Limb (tissue), 2 donors: ENCODE results near the gene PSAPL1.

Experiments
- DNase-seq, 2 donors: peaks; one replicate each; pipeline ENCODE4 v3.0.0-alpha.2; 2016; ENCODE audit errors: extremely low spot score in 2 of 2

PSAPL1 gene

DNA sequence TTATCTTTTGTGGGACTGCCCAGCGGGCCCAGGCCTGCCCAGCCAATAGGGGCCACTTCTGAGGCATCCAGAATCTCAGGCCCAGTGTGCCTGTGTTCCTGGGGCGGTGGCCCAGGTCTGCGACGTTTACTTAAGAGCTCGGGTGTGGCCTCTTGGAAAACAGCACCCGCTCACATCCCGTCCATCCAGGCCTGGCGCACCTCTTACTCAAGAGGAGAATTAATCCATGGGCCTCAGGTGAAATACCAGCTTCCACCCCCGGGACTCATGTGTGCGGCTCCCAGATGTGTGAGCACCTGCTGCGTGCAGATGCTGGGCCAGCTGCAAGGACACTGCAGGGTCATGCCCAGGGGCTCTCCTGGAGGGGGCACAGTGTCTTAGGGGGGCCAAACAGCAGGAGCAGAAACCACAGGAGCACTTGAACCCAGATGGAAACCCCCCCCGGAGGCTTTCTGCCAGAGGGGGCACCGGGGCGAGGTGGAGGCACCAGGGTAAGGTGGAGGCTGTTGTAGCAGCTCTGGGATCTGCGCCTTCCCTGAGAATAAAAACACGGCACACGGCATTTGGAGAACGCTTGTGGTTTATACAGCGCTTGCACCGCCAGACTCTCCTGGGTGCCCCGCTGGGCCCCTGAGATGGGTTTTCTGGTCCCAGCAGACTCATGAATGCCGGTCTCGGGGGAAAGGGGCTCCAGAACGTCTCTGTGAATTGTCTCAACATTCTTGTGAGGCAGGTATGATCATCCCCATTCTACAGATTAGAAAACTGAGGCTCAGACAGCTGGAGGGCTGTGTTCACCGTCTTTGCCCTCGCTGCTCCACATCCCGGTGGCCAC is 2.8 kb downstream of the PSAPL1 start:
- no peak for DNase-seq

DNA sequence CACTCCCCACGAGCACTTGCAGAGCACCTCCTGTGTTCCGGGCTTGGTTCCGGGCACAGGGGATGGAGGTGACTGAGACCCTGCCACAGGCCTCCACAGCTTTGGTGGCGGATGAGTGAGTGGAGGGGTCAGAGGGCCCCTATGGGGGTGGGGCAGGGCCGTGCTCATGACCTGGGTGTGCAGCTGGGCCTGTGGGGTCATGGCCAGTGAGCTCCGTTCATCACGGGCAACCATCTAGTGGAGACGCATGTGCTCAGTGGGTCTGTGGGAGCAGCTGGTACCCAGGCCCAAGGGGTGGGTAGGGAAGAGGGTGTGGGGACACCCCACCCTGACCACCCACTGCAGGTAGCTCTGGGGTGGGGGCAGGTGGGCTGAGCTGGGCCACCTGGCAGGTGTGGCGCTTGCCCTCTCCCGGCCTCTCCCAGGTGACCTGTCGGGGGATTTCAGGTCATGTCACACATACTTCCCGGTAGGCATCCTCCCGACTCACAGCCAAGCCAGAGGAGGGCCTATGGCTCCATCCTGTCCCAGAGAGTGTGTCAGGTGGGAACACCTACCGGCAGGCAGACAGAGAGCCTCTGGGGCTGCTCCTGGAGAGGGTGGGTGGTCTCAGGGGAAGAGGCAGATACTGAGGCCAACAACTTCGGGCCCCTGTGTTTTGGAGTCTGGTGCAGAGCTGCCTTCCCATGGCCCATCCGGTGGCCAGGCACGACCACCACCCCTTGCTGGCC is 3.6 kb downstream of the PSAPL1 start:
- DNase-seq: no peak

DNA sequence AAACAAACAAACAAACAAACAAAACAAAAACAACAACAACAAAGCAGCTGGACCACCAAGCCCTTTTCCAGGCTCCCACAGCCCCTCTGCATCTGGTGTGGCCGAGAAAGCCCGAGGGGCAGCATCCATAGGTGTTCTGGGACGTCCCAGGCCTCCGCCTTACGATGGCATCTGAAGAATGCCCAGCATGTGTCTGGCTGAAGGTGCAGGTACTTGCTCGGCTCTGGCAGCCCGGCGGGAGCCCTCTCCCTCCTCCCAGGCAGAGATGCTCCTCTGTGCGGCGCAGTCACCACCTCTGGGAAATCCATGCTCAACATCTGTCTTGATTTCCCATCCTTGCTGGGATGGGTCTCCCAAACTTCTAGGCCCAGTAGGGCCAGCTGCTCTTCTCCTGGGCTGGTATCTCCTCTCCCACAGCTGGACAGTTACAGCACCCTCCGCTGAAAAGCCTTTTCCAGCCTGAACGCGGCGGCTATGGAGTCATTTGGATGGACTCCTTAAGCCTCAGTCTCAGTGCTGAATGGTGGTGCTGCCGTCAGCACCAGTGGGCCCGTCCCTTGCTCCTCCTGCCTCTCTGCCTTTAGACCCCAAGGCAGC is 4.3 kb downstream of the PSAPL1 start:
- no peak for DNase-seq

DNA sequence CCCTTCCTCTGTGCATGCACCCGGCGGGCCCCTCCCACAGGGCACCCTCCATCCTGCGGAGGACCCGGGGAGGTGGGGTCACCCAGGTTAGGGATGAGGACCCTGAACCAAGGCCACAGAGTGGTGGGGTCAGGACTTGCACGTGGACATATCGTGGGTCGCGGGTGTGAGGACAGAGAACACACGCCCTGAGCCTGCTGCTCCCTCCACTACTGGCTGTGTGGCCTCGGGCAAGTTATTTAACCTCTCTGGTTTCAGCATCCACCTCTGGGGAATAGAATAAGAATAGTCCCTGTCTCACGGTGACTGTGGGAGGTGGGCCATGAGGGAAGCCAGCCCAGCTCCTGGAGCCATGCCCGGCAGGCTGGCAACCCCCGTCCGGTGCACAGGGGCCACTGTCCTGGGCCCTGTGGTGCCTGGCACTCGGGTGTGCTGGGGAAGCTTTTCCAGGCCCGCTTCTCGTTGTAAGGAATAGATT is 5.1 kb downstream of the PSAPL1 start:
- peak in 1 of 2 donors; percentile 19 for DNase-seq

DNA sequence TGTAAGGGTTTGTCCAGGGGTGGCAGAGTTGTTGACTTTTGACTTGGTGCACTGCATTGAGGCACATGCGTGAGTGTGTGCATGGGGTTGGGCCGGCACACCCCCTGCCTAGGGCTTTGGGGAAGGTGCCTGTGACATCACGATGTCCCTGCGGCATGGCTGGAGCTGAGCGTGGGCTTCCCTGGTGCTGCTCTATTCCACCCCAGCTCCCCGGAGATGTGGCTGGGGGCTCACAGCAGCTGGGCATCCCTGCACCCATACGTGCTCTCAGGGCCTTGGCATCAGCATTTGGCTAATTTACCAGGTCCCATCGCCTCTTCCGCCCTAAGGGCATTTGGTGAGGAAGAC is 5.7 kb downstream of the PSAPL1 start:
- peak in 1 of 2 donors; percentile 10 for DNase-seq

DNA sequence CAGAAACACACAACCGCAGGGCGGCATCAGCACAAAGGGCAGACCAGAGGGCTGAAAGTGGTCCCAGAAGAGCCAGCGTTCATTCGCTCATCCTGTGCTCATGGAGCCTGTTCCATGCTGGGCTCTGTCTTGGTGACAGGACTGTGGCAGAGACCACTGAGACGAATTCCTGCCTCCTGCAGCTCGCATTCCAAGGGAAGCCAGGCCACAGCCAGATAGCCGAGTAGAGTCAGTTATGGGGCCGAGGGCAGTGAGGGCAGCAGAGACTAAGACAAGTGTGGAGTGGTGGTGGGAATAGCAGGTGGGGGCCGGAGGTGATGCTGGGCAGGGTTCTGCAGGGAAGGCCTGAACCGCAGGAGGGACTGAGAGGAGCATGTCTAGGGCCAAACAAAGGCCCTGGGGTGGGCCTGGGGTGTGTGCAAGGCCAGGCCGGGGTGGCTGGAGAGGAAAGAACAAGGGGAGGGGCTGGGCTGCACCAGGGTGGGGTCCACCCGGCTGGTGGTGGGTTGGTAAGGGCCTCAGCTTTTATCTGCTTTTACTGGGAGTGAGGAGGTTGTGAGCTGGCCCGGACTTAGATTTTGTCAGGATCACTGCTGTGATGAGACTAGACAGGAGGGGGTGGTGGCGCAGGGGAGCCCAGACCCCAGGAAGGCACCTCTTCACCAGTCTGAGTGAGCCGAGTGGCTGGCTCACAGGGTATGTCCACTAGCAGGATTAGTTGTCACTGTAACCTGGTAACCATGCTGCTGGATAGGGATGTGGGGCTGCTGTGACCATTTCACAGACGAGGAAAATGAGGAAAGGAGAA is 6.3 kb downstream of the PSAPL1 start:
- peak in 1 of 2 donors; percentile 27 for DNase-seq

DNA sequence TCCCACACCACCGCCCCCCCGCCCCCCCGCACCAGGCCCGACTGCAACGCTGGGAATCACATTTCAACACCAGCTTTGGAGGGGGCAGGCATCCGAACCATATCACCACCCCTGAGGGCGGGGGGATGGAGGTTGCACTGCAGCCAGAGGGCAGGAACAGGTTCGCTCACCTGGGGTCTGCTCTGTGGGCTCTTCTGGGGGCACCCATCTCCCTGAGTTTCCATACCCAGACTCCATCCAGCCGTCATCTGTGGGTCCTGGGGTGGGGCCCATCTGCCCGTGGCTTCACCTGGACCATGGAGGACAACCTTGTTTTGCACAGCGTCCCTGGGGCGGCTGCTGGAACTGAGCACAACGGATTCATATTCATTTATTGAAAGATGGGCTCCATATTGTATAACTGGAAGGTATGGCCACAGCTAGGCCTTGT is 6.9 kb downstream of the PSAPL1 start:
- peak in 1 of 2 donors; percentile 32 for DNase-seq

DNA sequence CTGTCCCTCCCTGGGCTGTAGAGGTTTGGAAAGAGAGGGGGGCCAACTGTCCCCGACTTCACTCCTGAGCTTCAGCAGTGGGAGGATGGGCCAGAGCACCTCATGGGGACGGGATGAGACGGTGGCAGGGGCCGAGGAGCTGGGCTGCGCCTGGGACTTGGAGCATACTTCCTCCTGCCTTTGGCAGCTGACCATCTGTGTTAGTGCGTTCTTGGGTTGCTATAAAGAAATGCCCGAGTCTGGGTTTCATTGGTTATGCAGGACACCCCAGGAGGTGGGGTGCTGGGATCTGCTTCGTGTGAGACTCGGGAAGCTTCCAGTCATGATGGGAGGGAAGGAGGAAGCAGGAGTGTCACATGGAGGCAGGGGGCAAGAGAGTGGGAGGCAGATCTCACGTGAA is 7.4 kb downstream of the PSAPL1 start:
- no peak for DNase-seq

DNA sequence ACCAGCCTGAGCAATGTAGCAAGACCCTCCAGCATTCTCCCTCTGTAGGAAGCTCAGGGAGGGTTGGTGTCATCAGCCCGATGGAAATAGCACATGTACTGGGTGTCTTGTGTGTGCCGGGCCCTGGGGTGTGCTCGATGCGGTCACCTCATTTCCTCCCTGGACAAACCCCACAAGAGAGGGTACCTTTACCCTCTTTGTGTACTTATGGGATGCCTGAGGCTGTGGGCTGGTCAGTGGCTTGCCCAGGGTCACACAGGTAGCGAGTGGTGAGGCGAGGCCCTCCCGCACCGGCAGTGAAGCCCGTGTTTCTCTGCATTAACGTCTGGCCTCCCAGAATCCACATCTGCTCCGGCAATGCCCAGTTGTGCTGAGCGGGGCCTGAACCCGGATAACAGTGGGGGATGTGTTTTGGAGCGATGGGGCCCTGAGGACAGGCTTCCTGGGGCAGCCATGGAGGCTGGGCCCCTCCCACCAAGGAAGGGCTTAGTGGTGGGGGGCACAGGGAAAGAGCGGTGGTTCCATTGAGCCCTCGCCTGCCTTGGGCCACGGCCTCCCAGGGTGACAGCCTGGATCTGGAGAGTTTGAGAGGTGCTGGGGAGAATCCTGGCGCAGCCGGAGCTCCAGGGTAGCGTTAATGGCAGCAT is 8.1 kb downstream of the PSAPL1 start:
- DNase-seq: peak in 1 of 2 donors; percentile 22

DNA sequence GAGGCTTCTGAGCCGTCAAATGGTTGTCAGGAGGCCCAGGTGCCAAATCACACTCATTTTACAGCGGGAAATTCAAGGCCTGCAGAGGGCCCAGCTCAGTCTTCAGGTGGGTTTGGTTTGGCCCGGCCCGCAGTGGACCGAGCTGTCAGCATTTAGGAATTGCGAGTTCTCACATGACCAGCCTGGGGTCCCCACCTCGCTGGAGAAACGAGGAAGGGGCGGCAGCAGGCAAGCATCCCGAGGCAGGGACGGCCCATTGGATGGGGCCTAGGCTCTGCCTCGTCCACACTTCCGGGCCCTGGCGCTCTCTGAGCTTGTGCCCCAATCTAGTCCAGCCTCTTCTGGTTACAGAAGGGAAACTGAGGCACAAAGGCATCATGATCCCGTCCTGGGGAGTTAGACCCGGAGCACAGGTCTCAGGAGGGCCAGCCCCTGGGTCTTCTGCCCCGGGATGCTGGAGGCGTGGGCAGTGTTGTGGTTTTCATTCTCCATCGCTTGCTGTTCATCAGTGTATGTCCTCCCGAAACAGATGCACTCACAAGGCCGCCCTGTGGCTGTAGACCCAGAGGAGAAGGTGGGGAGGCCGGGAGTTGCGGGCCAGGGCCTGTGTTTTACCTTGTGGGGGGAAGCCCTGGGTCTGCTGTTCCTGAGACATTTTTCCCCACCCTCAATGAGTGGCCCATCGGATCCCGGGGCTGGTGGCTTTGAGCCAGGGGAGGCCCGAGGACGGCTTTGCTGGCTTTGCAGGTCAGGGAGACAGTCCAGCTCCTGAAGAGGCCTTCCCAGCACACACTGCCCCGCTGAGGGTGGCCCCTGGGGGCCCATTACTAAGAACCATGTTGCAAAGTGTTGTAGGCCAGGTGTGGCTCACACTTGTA is 8.9 kb downstream of the PSAPL1 start:
- DNase-seq: peak in 1 of 2 donors; percentile 30

DNA sequence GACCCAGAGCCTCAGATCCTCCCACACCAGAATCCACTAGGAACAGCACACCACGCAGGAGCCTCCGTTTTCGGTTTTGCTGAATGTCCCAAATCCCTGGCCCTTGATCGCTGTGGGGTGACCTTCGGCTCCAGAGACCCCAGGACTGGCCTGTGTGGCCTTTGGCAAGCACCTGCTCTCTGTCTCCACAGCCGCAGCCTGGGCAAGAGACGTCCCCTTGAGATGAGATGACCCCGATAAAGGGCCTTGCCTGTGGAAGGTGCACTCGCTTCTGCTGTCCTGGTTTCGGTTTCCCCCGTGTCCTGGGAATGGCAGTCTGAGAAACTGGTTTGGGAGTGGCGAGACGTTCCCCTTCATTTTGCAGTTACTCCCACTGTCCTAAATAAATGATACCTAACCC is 9.6 kb downstream of the PSAPL1 start:
- peak in 1 of 2 donors; percentile 22 for DNase-seq

DNA sequence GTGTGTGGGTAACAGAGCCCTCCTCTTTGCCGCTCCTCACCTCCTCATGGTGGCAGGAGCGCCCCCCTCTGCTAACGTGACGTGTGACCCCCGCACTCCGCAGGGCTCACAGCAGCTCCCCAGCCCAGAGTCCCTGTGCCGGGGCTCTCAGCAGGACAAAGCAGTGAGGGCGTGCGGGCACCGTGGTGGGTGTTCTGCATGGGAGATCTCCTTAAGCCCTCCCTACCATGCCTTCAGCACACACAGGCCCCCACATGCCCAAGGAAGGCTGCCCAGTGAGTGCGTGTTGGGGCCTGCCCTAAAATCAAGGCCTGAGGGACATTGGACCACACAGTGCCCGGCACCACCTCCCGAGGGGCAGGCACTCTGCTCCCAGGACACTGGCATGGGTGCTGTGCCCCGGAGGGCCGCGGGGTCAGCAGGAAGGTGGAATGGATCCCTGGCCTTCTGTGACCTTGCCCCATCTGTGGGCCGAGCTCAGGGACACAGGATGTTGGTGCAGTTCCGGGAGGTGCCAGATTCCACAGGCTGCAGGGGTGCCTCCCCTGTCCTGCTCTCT is 10.1 kb downstream of the PSAPL1 start:
- DNase-seq: no peak

DNA sequence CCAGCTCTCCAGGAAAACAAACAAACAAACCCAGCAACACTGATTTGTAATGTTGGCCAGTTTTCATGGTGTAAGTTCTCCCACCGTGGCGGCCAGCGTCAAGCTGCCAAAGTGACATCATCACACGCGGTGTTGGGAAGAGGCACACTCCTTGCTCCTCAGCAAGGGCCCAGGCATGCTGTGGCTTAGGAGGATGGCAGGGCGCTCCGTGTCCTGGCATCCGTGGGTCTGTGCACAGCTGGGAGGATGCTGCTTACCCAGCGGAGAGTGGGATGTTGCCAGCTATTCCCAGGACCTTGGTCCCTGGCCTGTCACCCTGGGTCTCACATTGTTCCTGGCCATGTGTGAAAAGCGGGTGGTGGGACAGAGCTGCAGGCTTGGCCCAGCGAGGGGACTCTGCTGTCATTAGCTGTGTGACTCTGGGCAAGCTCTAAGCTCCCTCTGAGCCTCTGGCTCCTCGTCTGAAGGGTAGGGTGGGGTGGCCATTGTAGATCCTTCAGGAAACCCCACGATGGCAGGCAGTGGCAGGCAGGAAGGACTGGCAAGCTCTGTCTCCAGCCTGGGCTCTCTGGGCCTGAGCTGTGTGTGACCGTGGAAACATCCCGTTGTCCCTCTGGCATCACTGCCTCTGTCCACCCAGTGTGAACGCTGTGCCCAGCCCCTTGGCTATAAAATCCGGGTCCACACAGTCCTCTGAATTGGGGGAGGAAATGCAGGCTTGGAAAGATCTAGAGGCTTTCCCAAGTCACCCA is 10.8 kb downstream of the PSAPL1 start:
- DNase-seq: peak in 1 of 2 donors; percentile 27

DNA sequence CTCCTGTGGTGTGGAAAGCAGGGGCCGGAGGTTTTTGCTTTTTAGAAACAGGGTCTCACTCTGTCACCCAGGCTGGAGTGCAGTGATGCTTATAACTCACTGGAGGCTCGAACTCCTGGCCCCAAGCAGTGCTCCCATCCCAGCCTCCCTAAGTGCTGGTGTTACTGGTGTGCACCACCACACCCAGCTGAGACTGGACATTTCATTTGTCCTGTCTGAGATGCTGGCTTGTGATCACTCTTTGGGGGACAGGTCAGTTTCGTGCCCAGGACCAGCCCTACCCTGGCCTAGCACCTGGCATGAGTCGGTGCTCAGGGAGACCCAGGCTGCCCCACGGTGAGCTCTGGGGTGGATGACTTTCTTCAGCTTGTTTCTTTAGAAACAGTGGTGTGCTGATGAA is 11.3 kb downstream of the PSAPL1 start:
- DNase-seq: peak in 1 of 2 donors; percentile 12

DNA sequence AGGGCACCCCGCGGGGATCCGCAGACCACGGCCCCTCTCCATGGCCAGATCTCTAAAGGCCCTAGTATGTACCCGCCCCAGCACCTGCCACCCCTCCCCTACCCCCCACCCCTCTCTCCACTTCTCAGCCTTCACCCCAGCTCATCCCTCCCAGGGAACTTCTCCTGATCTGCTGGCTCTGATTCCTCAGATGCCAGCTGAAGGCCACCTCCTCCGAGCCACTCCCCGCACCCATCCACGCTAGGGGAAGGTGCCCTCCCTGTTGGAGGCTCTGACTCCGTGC is 11.9 kb downstream of the PSAPL1 start:
- no peak for DNase-seq

DNA sequence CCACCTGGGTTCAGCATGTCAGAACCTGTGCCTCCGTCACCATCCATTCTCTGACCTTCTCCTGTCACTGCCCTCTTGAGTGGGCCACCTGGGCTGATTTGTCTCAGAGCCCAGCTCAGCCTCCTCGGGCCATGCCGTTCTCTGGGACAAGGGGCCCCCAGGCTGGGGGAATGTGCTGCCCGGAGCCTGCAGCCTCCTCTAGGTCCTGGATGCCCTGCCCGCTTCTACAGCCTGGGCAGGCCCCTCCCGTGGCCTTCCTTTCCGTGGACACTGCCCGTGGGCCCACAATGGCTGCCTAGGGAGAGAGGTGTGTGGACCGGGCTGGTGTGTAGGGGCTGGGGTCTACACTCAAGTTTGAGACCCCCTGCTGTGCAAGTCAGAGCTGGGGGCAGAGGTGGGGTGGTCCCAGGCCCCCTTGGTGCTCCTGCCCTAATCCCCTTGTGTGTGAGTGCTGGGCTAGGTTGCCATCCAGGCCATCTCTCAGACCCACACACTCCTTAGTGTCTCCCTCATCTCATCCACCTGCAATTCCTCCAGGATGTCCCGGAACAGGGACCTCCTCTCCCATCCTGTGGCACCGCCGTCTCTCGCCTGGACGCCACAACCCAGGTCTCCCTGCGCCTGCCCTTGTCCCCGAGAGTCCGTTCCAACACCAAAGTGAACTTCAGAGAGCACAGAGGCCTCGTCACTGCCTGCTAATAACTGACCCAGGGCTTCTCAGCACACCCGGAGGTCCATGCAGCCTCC is 12.4 kb downstream of the PSAPL1 start:
- DNase-seq: peak in 1 of 2 donors; percentile 25

DNA sequence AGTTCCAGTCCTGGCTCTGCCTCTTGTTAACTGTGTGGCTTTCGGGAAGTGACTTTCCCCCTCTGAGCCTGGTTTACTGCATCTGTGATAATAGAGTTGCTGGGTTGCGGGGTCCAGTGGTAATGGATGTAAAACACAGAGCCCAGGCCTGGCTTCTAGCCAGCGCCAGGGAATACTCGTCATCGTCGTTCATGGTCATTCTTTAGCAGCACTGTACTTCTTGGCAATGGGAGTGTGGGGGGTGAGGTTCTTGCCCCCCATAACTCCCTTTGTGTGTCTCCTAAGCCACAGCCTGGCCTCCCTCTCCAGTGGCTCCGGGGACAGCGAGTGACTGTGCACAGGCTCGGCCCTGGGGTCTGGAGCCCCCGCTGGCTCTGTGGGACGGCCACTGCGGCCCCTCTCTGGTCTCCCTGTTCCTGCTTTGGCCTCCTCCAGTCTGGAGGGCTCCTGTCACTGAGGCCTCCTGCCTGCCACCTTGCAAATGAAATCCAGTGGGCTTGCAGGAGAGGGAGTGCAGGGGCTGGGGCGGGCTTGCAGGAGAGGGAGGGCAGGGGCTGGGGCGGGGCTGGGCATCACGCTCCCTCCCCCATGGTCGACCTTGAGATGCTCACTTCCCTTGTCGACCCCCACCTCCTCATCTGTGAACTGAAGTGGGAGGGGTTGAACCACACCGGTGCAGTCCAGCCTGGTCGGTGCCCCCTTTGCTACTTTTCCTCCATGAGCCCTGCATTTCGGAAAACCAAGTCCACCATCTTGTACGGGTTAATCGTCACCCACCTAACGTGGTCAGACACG is 13.2 kb downstream of the PSAPL1 start:
- DNase-seq: peak in 1 of 2 donors; percentile 19

DNA sequence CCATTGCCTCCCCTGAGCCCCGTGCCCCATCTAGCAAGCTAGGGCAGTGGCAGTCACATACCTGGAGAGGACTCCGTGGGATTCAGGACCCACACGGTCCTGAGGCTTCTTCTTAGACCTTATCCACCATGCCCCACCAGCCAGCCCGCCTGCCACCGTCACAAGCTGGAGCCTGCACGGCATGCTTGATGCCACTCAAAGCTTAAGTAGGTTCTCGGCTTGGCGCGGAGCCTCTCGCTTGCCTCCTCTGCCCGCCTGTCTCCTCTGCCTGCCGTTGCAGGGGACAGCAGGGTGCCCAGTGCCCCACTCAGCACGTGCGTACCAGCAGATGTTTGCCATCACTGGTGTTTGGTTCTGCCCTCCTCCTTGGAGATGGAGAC is 14.1 kb downstream of the PSAPL1 start:
- DNase-seq: no peak
